HG03196 (cell line): ENCODE measurements around the gene PDIK1L.
"Not testable (repeated sequence)": the region's sequence is repeated elsewhere in the genome, so short reads cannot be mapped to it uniquely, and the experiment has no call there.

Source experiments
- ATAC-seq: cut with Tn5 transposase; IDR thresholded peaks from one replicate; pipeline ENCODE4 v1.9.1; 2021; ENCODE audit not compliant: unreplicated experiment

PDIK1L gene

GRCh38 chr1:26089125-26089524 is 22.5 kb upstream of the PDIK1L start:
- no peak for ATAC-seq

GRCh38 chr1:26090893-26091292 is 20.7 kb upstream of the PDIK1L start:
- ATAC-seq: no peak

GRCh38 chr1:26092422-26092821 is 19.2 kb upstream of the PDIK1L start:
- ATAC-seq: no peak

DNA sequence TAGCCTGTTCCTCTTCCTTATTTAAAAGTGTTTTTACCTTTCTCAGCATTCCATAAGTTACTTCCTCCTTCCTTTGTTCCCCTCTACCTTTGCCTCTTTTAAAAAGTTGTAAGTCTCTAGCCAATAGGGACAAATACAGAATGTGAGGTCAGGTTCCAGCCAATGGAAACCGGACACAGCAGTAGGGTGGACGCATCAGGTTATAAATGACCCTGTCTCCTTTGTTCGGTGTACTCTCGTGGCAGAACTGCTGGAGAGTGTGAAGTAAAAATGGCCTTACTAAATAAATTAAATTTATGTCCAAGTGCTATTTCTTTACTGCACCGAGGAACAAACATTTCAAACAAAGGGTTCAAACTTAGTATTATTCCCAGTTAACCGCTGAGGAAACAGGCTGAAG is 18.1 kb upstream of the PDIK1L start:
- not testable (repeated sequence) for ATAC-seq

- ATAC-seq: no peak
Measured at GRCh38 chr1:26094076-26094669, 17.5 kb upstream of the PDIK1L start.

GRCh38 chr1:26094677-26095383 is 16.8 kb upstream of the PDIK1L start:
- ATAC-seq: no peak

GRCh38 chr1:26096471-26096870 is 15.2 kb upstream of the PDIK1L start:
- no peak for ATAC-seq

GRCh38 chr1:26097696-26098095 is 13.9 kb upstream of the PDIK1L start:
- no peak for ATAC-seq

DNA sequence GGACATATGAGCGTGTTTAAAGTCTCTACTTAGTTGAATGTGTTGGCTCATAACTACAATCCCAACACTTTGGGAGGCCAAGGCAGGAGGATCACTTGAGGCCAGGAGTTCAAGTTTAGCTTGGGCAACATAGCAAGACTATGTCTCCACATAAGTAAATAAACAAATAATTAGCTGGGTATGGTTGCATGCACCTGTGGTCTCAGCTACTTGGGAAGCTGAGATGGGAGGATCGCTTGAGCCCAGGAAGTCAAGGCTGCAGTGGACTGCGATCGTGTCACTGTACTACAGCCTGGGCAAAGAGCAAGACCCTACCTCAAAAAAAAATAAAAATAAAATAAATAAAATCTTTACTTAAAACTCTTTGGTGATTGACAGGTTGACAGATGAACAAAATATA is 13.0 kb upstream of the PDIK1L start:
- ATAC-seq: no peak

DNA sequence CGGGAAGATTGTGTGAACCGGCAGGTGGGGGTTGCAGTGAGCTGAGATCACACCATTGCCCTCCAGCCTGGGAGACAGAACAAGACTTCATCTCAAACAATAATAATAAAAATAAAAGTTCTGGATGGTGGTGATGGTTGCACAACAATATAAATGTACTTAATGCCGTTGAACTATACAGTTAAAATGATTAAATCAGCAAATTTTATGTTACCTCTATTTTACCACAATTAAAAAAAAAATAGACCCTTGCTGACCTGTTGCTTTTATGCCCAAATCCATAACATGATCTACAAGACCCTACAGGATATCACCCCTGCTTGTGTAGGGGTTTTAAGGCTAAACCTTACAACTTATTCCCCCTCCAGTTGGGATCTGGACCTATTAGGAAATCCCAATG is 11.8 kb upstream of the PDIK1L start:
- no peak for ATAC-seq

DNA sequence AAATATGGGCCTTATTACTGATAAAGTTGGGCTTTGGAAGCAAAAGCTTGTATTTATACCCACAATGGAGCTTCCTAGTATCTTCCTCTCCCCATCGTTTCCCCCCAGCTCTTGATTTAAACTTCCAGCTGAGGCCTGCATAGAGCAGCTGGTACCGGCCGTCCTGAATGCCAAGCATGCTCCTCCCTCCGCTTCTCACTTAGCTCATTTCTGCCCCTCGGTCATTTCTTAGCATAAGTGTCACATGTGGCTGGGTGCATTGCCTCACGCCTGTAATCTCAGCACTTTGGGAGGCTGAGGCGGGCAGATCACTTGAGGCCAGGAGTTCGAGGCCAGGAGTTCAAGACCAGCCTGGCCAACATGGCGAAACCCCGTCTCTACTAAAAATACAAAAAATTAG is 11.4 kb upstream of the PDIK1L start:
- not testable (repeated sequence) for ATAC-seq

- no peak for ATAC-seq
Measured at GRCh38 chr1:26102119-26102518, 9.5 kb upstream of the PDIK1L start.

GRCh38 chr1:26102526-26102925 is 9.1 kb upstream of the PDIK1L start:
- no peak for ATAC-seq

DNA sequence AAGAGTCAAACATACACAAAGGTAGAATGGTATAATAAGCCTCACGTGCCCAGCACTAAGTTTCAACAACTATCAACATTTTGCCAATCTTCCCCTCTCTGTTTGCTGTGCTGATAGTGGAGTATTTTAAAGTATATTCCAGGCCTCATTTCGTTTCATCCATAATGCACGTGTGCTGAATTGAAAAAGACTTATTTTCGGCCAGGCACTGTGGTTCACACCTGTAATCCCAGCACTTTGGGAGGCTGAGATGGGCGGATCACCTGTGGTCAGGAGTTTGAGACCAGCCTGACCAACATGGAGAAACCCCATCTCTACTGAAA is 6.4 kb upstream of the PDIK1L start:
- not testable (repeated sequence) for ATAC-seq

DNA sequence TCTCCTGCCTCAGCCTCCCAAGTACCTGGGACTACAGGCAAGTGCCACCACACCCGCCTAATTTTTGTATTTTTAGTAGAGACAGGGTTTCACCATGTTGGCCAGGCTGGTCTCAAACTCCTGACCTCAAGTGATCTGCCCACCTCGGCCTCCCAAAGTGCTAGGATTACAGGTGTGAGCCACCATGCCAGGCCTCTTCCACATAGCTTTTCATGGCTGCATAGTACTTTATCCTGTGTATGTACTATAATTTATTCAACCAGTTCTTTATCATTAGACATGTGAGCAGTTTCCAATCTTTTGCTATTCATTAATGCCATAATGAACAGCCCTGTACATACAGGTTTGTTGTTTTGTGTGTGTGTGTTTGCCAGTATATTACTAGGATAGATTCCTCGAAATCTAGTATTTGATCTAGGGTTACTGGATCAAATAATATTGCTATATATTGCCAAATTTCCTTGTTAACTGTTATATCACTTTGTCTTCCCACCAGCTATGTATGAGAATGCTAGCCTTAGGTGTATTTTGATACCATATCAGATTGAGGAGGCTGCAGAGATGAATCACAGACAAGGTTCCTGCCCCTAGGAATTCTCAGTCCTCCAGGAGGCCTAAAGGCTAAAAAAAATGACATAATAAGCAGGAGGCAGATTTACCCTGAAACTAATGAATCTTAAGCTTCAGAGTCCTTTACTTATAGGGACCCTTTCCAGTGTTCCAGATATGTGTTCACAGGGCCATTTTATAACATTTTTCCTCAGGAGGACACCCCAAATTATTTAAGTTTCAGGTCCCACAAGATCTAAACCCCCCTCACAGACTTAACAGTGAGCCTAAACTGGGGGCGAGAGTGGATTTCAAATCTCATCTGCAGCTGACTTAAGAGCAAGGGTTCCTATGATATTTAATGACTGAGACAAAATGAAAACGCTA is 2.1 kb upstream of the PDIK1L start:
- ATAC-seq: no peak

DNA sequence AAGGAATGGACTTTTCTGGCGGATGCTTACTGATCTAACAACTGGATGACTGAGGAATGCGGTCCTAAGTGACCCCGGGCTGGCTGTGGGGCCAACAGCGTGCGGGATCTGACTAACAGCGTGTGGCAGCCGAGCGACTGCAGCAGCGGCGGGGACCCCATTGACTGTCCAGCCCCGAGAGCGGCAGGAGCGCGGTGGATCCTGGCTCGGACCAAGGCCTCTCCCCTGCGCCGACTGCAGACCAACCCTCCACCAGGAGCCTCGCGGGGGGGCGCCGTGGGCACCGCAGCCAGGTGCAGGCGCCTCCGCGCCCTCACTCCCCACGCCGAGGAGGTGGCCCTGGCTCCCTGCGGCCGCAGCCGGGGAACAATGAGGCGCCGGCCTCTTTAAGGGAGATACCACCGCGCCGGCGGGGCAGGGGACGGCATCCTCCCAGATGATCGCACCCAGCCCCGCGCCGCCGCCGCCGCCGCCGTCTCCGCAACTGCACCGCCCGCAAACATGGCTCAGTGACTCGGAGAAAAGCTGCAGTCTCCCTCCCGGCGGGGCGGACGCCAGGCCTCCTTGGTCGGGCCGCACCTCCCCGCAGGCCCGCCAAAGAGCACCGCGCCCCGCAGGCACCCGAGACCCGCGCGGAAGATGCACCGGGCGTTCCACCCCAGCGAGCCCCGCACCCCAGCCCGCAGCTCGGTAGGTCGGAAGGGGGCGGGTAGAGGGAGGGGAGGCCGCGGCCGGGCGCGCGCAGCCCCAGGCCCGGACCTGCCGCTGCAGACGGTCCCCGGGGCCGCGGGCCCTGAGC is 694 bp upstream of the PDIK1L start:
- ATAC-seq: peak; percentile 54

GRCh38 chr1:26112407-26112775 is 767 bp downstream of the PDIK1L start:
- no peak for ATAC-seq

DNA sequence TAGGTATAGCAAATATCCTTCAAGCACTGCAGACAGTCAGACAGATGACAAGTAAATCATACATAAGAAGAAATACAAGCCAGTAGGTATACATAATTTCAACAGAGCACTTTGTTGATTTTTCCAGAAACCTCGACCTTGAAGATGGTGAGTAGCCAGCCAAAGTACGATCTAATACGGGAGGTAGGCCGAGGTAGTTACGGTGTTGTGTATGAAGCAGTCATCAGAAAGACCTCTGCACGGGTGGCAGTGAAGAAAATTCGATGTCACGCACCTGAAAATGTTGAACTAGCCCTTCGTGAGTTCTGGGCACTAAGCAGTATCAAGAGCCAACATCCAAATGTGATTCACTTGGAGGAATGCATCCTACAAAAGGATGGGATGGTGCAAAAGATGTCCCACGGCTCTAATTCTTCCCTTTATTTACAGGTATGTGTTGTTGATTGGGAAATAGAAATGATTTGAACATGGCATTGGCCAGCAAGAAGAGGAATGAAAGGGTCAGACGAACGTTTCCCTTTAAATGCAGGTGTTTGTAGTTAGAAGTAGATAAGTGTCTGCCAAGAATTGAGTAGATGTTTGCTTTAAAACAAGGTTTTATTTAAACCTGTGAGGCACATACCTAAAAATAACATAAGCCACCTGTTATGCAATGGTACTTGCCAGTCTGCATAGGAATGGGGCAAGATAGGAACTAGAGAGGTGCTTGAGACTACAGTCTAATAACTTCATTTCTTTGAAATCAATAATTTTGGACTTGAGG is 2.7 kb downstream of the PDIK1L start:
- no peak for ATAC-seq

DNA sequence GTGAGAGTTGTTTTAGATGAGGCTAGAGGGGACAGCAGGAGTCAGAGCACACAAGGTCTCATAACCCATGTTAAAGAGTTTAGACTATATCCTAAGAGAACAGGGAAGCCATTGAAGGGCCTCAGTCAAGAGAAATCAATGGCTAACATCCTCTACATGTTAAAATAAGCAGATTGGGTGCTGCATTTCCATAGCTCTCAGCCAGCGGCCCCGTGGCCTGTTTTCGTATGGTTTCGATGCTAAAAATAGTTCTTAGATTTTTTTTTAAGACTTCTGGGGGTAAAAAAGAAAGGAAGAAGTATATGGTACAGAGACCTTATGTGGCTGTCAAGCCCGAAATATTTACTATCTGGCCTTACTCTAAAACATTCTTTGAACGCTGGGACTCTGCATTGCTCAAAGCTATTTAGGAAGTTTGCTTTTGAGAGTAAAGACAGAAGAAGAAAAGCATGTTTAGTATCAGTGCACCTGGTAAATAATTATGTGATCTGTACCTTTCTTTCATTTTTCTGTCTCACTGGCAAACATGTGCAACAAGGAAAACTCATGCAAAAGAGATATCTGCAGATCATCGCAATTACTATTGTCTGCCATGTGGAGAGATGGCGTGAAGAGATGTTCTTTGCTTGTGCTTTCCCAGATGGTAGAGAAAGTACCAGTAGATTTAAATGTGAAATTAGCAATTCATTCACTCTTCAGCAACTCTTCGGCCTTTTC is 8.4 kb downstream of the PDIK1L start:
- no peak for ATAC-seq
